Nephron progenitor cell (in vitro differentiated cells): Measurements from ENCODE around the gene AQP12B.

Experiments
- DNase-seq: peaks from one replicate; pipeline ENCODE4 v3.0.0; 2021
- H3K27ac Mint-ChIP-seq: 2 replicates; pipeline ENCODE4 v1.8.0; 2021; ENCODE audit warnings: mild to moderate bottlenecking, moderate library complexity, mixed read lengths
- H3K27me3 Mint-ChIP-seq: 2 replicates; pipeline ENCODE4 v1.8.0; 2021; ENCODE audit warnings: mild to moderate bottlenecking, low read depth, mixed read lengths; ENCODE audit not compliant: poor library complexity
- H3K36me3 Mint-ChIP-seq: 2 replicates; pipeline ENCODE4 v1.8.0; 2021; ENCODE audit warnings: low read depth, mixed read lengths
- H3K4me1 Mint-ChIP-seq: 2 replicates; pipeline ENCODE4 v1.8.0; 2021; ENCODE audit warnings: mixed read lengths
- H3K4me3 Mint-ChIP-seq: 2 replicates; pipeline ENCODE4 v1.8.0; 2021; ENCODE audit warnings: mild to moderate bottlenecking, moderate library complexity, mixed read lengths
- H3K9me3 Mint-ChIP-seq: 2 replicates; pipeline ENCODE4 v1.8.0; 2021; ENCODE audit warnings: mild to moderate bottlenecking, moderate library complexity, mixed read lengths
- CTCF ChIP-seq: fragments of 200-600 bp; sonication (generic); IDR thresholded peaks from 2 replicates; pipeline ENCODE4 v1.5.0; 2021; ENCODE audit warnings: antibody characterized with exemption

AQP12B gene

GRCh38 chr2:240650254-240650965 lies 32.3 kb downstream of the AQP12B start:
- Mint-ChIP-seq H3K4me3 (no peak overlapping the region), H3K9me3 (peaks cover 35% of the 10 kb centered on the region), H3K36me3 (no peaks in the 10 kb centered on the region), H3K4me1 (peaks cover 20% of the 10 kb centered on the region), H3K27ac (no peak overlapping the region), H3K27me3 (peaks cover 70% of the 10 kb centered on the region)
- no peak for DNase-seq
- no peak for TF ChIP-seq CTCF

GRCh38 chr2:240649331-240649730 lies 33.4 kb downstream of the AQP12B start:
- Mint-ChIP-seq H3K36me3 (no peaks in the 10 kb centered on the region), H3K27ac (no peak overlapping the region), H3K4me3 (no peak overlapping the region), H3K27me3 (peaks cover 68% of the 10 kb centered on the region), H3K4me1 (peaks cover 20% of the 10 kb centered on the region), H3K9me3 (peaks cover 26% of the 10 kb centered on the region)
- no peak for DNase-seq
- TF ChIP-seq CTCF: no peak

GRCh38 chr2:240648650-240649275 lies 33.9 kb downstream of the AQP12B start:
- Mint-ChIP-seq H3K9me3 (peaks cover 26% of the 10 kb centered on the region), H3K4me1 (peaks cover 24% of the 10 kb centered on the region), H3K27me3 (peaks cover 71% of the 10 kb centered on the region), H3K4me3 (no peak overlapping the region), H3K27ac (no peak overlapping the region), H3K36me3 (no peaks in the 10 kb centered on the region)
- DNase-seq: no peak
- TF ChIP-seq CTCF: no peak

GRCh38 chr2:240648155-240648649 lies 34.5 kb downstream of the AQP12B start:
- Mint-ChIP-seq H3K4me3 (no peak overlapping the region), H3K36me3 (no peaks in the 10 kb centered on the region), H3K27me3 (peaks cover 69% of the 10 kb centered on the region), H3K9me3 (peaks cover 22% of the 10 kb centered on the region), H3K27ac (no peak overlapping the region), H3K4me1 (peaks cover 29% of the 10 kb centered on the region)
- TF ChIP-seq CTCF: no peak
- DNase-seq: no peak

GRCh38 chr2:240647503-240648154 lies 35.1 kb downstream of the AQP12B start:
- Mint-ChIP-seq H3K36me3 (no peaks in the 10 kb centered on the region), H3K27me3 (peaks cover 64% of the 10 kb centered on the region), H3K4me1 (peaks cover 30% of the 10 kb centered on the region), H3K27ac (no peak overlapping the region), H3K9me3 (peaks cover 17% of the 10 kb centered on the region), H3K4me3 (no peak overlapping the region)
- no peak for TF ChIP-seq CTCF
- DNase-seq: no peak
